ENCODE results near the gene KRT39.

The KRT39 gene

GRCh38 chr17:40949418-40949817, 17.3 kb downstream of the KRT39 start:
- DNase-seq (ENCODE audit: low read depth), result no peak
- no peak for TF ChIP-seq CTCF (IDR thresholded peaks at IDR 0.05; ENCODE audit: low read length, missing control alignments)
- H3K4me3 ChIP-seq (replicated peaks; ENCODE audit: low read depth, low read length), result no peak overlapping the region

- no peak for DNase-seq (ENCODE audit: low read depth)
- TF ChIP-seq CTCF (IDR thresholded peaks at IDR 0.05; ENCODE audit: low read length, missing control alignments), result no peak
- H3K4me3 ChIP-seq (replicated peaks; ENCODE audit: low read depth, low read length), result no peak overlapping the region
Measured at GRCh38 chr17:40947929-40948328, 18.8 kb downstream of the KRT39 start.

GRCh38 chr17:40945414-40945813, 21.3 kb downstream of the KRT39 start:
- TF ChIP-seq CTCF (IDR thresholded peaks at IDR 0.05; ENCODE audit: low read length, missing control alignments), result no peak
- H3K4me3 ChIP-seq (replicated peaks; ENCODE audit: low read depth, low read length), result no peak overlapping the region
- DNase-seq (ENCODE audit: low read depth), result no peak

GRCh38 chr17:40944531-40944930, 22.2 kb downstream of the KRT39 start:
- DNase-seq (ENCODE audit: low read depth), result no peak
- no peak overlapping the region for H3K4me3 ChIP-seq (replicated peaks; ENCODE audit: low read depth, low read length)
- TF ChIP-seq CTCF (IDR thresholded peaks at IDR 0.05; ENCODE audit: low read length, missing control alignments), result no peak

GRCh38 chr17:40942553-40942952, 24.2 kb downstream of the KRT39 start:
- TF ChIP-seq CTCF (IDR thresholded peaks at IDR 0.05; ENCODE audit: low read length, missing control alignments), result no peak
- DNase-seq (ENCODE audit: low read depth), result no peak
- H3K4me3 ChIP-seq (replicated peaks; ENCODE audit: low read depth, low read length), result no peak overlapping the region

GRCh38 chr17:40940266-40940665, 26.5 kb downstream of the KRT39 start:
- no peak for TF ChIP-seq CTCF (IDR thresholded peaks at IDR 0.05; ENCODE audit: low read length, missing control alignments)
- no peak for DNase-seq (ENCODE audit: low read depth)
- H3K4me3 ChIP-seq (replicated peaks; ENCODE audit: low read depth, low read length), result no peak overlapping the region

DNA sequence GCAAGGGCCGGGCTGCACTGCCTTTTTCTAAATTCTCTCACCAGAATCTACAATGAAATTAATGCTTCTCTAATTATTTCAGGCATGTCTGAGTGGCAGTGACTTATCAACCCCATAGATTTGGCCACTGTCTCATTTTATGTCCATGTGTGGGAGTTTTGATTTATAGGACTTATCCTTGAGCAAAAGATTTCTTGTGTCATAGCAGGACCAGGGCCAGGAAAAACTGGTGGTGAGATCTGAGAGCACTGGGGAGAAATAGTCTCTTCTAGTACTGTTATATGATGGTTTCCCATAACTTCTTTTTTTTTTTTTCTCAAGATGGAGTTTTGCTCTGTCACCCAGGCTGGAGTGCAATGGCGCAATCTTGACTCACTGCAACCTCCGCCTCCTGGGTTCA, 27.8 kb downstream of the KRT39 start:
- H3K4me3 ChIP-seq (replicated peaks; ENCODE audit: low read depth, low read length), result no peak overlapping the region
- no peak for TF ChIP-seq CTCF (IDR thresholded peaks at IDR 0.05; ENCODE audit: low read length, missing control alignments)
- no peak for DNase-seq (ENCODE audit: low read depth)
